H1 (cell line): ENCODE data around the gene ZNF483. TPM values are rescaled to one million over a fixed set of nuclear protein-coding genes. Genes with fewer than 3 reads are reported as not detected.

Experiments used
- CBX5 ChIP-seq: fragments of 300-800, 300-1000 bp; sonication (generic); IDR thresholded peaks from 2 replicates; pipeline ENCODE4 v1.7.1; 2016; ENCODE audit warnings: antibody characterized with exemption, low read length, low read depth
- CTBP2 ChIP-seq: IDR thresholded peaks from 2 replicates; pipeline ENCODE4 v1.7.0; 2011; ENCODE audit warnings: borderline replicate concordance, mild to moderate bottlenecking, moderate library complexity, mixed read lengths, low read length; ENCODE audit not compliant: insufficient read depth, insufficient read length
- KDM5A ChIP-seq: fragments of 200-600 bp; IDR thresholded peaks from 2 replicates; pipeline ENCODE4 v1.7.1; 2012; ENCODE audit warnings: mild to moderate bottlenecking, low read length, inconsistent platforms, mixed read lengths
- NRF1 ChIP-seq: IDR thresholded peaks from 2 replicates; pipeline ENCODE4 v1.6.1; 2011; ENCODE audit warnings: mild to moderate bottlenecking, low read depth, low read length, improper control_type of control experiment
- SAP30 ChIP-seq: fragments of 300-600 bp; sonication (generic); IDR thresholded peaks from 2 replicates; pipeline ENCODE4 v1.7.1; 2012; ENCODE audit warnings: low read length, moderate library complexity, mild to moderate bottlenecking, inconsistent platforms; ENCODE audit not compliant: insufficient read depth, insufficient replicate concordance
- SP1 ChIP-seq: IDR thresholded peaks from 2 replicates; pipeline ENCODE4 v1.6.1; 2011; ENCODE audit warnings: low read depth, low read length
- polyA plus RNA-seq, 7 experiments: library from polyadenylated mRNA; depleted of rRNA in 3 of 7; stranded (reverse) in 5 of 7; unstranded in 2 of 7; fragments of >200 nt in 5 of 7; fragments of 200-250 nt in 2 of 7; gene quantifications; 1 replicate in 5 of 7; 2 replicates in 1 of 7; 4 replicates in 1 of 7; pipeline versions ENCODE4 v1.2.1 to v1.2.3, GENCODE V29; 2011 to 2013; ENCODE audit warnings: missing spikeins in 2 of 7, mixed read lengths in 2 of 7
- total RNA-seq: library from RNA; stranded (reverse); fragmentation: NEBNext Ultra II Directional; extraction: Animal tissue kit (Norgen Biotek cat#: 25700); gene quantifications from 2 replicates; pipeline ENCODE4 v1.2.1, GENCODE V29; 2021

Gene ZNF483
- total and polyA plus RNA-seq, 2 of the 8 experiments (the other 6 are each of a cell fraction or from before 2014, with no cell fraction given), result 4.8 to 83.8 TPM

DNA sequence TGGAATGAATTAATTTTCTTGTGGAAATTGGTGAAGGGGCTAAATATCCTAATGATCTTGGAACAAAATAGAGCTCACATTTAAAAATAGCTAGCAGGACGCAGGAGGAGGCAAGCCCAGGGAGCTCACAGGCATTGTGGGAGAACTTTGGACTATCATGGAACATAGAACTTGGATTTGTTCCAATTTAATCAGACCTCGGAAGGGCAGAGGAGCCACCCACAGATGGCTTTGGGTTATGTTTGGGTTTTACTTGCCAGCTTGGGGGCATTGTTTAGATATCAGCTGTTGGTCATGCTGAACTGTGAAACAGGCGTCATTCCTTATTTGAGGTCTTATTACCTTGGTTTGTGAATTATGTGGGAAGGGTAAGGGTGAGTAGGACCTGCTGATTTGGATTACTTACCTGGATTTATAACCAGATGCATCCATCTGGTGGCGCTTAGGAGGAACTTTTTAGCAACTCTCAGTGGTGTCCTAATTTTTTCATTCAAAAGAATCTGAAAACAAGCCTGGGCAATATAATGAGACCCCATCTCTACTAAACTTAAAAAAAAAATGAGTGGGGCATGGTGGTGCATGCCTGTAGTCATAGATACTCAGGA is 88.6 kb downstream of the ZNF483 start (continued):
- TF ChIP-seq NRF1 (no peak), CBX5 (no peak), SAP30 (no peak), KDM5A (no peak), SP1 (no peak), CTBP2 (no peak)
